GM21717 (cell line): Measurements from ENCODE around the gene CTSC.

Experiments
- ATAC-seq: cut with Tn5 transposase; IDR thresholded peaks from one replicate; pipeline ENCODE4 v1.9.1; 2021; ENCODE audit warnings: mild to moderate bottlenecking, moderate library complexity; ENCODE audit not compliant: unreplicated experiment

The CTSC gene

DNA sequence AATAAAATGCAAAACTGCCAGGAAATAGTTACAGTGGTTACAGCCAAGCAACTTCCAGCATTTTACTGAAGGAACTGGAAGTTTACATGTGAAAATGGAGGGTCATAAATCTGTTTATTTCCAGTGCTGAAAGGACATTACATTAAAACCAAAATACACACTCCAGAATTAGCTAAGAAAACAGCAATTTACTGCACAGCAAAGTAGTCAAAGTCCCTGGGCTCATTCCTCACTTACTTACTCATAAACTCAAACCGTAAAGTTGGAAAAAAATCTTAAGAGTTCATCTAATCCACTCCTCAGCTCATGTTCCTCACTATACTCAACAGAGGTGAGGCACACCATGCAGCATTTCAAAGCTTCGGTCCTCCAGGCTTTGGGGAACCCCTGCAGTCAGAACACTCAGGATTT is 17.4 kb downstream of the CTSC start:
- ATAC-seq = no peak

DNA sequence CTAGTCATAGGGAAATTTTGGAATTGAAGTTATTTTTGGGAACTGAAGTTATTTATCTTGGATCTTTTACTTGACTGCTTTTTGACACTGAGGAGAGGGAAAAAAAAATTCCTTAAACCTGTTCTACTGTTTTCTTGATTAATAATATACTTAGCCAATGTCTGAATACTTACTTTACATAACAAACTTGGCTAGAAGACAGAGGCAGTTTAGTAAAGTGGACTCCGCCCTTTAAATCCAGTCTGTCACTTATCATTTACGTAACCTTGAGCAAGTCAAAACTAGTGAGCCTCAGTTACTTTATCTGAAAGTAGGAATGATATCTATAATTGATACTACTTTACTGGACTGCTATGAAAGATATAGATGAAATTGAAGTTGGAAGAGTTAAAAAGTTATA is 19.5 kb downstream of the CTSC start:
- ATAC-seq = no peak

DNA sequence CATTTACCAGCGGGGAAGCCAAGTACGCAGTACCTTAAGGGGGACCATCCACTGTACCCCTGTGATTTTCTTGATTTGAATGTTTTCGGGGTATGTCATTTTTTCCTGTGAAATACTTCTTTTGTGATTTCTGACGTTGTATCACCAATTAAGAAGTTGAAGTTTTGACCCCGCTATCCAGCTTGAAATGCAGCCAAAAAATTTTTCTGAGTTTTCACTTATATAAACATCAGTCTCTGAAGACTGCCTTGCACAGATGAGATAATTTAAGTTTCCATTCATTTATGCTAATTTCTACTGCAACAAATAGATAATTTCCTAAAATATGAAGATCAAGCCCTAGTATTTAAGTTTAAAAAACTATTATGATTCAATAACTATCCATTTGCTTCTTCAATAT is 20.0 kb downstream of the CTSC start:
- no peak for ATAC-seq

DNA sequence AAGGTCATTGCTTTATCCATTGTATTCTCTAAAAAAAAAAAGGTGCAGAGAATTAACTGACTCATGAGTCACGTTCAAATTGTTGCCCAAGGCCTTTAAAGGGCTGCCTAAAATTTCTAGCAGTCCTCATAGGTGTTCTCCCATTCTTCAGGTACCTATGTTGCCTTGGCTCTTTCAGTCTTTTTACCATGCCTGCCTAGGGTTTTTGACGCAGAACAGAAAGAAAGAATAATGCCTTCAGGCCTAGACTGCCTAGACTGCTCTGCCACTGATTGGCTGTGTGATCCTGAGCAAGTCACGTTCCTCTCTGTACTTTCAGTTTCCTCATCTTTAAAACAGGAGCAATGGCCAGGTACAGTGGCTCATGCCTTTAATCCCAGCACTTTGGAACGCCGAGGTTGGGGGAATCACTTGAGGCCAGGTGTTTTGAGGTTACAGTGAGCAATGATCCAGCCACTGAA is 21.5 kb downstream of the CTSC start:
- ATAC-seq = no peak

DNA sequence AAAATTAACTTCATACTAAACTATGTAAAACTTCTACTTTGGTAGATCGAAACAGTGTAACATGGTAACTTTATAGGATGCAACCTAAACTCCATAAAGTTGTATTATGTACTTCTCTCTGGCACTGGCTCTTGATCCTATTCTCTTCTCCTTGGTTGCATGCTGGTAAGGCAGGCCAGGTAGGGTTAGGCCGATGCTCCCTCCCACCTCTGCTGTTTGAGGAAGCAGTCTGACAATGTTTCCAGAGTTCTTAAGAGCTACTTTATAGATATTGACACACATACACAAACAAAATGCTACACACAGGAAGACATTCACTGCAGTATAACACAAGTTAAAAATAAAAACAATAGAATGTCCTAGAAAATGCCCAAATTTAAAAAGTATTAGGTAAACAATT is 22.5 kb downstream of the CTSC start:
- ATAC-seq = no peak

DNA sequence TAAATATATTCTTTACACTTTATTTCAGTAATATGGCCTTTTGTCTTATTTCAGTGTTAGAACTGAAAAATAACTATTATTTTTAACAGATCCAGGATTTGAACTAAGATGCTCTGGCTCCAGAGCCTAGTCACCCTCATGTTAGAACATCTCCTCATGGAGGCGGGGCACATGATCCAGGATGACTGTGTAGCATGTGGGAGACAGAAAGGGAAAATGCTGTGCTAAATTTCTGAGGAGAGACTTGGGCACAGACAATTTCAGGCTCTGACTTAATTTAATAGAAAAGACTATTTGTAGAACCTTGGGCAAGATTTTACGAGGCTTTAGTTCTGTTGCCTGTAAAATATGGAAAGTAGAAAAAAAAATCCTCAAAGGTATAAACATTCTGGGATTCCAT is 24.1 kb downstream of the CTSC start:
- ATAC-seq = no peak

DNA sequence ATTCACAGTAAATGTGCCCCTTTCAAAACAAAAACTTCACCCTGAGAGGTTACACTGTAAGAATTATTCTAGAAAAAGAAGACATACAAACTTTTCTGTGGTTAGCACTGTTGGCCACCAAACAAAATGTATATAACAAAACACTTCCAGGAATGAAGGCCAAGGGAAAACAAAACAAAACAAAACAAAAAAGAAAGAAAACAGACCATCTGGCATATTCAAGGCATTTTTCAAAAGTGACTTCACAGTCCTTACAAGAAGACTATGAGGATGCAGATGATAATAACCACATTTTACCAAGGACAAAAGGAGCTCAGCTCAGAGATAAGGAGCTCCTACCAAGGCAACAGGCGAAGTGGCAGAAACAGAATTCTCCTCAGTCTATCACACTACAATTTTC is 24.9 kb downstream of the CTSC start:
- no peak for ATAC-seq

DNA sequence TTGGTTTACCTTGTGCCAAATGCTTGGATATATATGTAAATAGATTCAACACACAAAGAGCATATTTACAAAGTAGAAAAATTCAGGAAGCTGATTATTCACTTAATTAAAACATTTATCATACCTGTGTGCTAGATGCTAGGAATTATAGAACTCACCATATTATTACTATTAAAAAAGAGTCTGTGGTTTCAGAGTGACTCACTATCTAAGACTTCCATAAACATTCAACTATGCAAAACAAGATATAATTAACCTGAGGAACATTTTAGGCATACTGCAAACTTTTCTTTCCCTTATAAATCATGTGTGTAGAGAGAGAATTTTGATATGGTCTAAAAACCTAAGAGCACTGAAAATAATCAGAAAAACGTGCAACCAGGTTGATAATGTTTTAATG is 27.3 kb downstream of the CTSC start:
- no peak for ATAC-seq

DNA sequence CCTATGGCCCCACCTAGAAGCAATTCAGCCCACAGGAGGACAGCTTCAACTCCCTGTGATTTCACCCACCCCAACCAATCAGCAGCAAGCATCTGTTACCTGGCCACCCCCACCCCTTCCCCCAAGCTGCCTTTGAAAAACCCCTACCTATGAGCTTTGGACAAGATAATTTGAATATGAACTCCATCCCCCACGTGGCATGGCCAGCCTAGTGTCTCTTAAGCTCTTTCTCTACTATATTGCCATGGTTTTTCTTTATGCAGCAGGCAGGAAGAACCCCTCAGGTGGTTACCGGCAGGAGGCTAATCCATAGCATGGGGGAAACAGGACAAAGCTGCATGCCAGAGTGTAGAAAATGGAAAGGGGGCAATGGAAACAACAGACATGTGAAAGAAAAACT is 29.0 kb downstream of the CTSC start:
- no peak for ATAC-seq

DNA sequence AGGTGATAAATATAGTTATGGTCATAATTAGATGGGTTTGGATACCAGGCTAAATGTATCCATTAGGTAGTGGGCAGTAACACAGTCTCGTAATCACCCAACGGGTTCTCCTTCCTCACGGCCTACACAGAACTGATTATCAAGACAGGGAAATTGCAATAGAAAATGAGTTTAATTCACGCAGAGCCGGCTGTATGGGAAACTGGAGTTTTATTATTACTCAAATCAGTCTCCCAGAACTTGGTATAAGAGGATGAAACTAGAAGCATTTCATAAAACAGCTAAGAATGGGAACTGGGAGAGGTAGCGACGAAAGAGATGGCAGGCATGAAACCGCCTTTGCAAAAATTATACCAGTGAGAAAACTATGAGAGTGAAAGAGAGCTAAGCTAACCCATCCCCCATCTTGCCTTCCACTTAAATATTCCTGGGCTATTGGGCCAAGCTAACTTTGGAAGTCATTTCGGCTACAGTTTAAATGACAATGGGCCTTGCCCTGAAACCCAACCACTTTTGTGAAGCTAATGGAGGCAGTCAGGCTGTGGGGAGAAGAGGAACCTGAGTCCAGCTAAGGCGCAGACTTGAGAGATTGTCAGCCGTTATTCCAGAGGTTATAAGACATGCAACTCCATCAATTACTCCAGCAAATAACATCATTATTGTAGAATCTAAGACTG is 29.6 kb downstream of the CTSC start:
- peak; percentile 61 for ATAC-seq

DNA sequence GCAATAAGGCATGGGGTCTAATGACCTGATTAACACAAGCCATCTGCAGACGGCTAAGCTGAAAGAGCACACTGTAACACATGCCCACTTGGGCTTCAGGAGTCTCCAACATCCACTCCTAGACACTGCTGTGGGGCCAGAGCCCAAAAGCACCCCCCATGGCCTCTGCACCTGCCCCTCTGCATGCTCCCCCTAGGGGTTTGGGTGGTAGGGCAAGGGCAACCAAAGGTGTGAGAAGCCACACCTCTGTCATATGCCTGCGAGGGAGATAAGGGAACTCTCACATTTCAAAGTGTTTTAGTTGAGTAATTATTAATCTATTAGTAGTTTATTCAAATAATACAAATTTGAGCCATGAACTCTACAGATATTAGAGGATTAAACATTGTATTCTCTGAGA is 30.8 kb downstream of the CTSC start:
- ATAC-seq = no peak

DNA sequence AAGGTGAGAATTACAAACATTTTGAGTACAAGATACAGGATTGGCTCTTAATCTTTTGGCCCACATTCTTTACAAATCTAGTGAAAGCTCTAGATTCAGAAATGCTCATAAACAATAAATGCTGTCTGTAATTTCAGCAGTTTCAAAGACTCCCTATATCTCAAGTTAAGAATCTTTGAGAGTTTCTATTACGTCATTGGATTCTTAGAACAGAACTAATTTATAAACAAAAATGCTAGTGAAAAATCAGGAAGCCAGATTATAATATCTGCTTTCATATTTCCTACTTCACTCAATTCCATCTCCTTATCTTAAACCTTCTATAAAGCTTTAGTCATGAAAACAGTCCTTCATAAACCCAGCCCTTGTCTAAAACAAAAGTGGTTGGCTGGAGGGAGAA is 32.1 kb downstream of the CTSC start:
- no peak for ATAC-seq

DNA sequence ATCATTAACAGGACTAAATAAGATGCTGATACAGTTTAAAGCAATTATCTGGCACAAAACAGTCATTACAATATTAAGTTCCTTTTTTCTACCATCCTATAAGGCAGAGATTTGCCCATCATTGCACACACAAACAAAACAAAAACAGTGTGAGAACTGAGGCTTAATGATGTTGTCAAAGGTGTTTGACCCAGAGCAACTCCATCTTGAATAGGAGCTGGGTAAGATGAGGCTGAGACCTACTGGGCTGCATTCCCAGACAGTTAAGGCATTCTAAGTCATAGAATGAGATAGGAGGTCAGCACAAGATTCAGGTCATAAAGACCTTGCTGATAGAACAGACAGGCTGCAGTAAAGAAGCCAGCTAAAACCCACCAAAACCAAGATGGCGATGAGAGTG is 33.2 kb downstream of the CTSC start:
- ATAC-seq = no peak

DNA sequence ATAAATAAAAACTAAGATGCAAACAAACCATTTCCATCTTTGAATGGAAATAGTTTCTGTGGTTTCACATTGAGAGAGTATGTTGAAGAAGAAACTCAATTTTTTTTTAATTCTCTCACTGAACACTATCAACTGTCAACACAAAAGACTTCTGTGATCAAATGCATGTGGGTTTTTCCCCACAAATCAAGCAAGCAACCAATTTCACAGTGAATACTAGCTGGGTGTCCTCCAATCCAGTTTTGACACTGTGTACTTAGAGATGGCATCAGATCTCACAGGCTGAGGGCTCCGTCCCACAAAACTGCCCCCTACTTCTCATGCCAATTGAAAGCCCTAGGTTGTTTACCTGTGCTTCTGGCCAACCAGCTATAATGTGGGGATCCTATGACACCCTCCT is 34.5 kb downstream of the CTSC start:
- no peak for ATAC-seq

DNA sequence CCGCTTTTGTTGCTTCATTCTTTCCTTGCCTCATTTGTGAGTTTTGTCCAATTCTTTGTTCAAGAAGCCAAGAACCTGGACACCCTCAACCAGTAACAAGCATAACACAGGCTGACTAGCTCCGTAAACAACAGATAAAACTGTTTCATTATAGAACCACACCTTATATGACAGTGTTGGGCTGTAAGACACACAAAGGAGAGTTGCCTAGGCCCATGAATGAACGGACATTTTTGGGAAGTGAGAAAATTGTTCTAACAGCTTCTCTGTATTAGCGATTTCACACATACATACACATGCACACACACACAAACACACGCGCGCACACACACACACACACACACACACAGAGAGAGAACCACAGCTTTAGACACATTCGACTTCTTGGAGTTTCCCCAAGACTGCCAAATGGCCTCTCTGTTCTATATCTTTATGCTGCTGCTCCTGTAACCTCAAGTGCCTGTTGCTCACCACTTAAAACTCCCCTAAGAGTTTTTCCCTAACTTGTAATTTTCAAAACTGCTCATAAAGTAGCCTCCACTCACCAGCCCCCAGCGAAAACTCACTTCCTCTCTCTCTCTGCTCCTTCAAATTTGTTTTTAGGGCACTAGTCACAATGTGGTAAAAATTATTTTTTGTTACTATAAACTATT is 35.9 kb downstream of the CTSC start:
- ATAC-seq = peak; percentile 61

DNA sequence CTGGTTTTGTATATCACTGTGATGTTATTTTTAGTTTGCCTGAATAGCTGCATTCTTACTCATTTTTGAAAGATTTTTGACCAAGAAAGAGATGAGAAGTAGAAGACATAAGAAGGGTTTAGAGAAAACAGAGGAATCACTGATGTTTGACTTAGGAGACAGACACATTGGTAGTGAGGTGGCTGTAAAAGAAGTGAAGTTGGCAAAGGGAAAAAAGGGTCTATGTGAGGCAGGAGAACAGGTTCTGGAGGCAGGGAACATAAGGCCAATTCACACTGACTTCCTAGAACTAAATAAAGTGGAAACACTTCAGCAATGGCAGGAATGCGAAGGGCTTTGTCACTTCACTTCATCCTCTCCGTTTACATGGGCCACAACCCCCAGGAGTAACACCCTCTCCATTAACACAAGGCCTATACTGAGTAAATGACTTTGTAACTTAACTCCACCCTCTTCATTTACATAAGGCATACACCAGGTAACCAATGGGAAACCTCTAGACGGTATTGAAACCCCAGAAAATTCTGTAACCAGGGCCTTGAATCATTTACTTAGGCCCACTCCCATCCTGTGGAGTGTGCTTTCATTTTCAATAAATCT is 36.5 kb downstream of the CTSC start:
- ATAC-seq = peak; percentile 78

DNA sequence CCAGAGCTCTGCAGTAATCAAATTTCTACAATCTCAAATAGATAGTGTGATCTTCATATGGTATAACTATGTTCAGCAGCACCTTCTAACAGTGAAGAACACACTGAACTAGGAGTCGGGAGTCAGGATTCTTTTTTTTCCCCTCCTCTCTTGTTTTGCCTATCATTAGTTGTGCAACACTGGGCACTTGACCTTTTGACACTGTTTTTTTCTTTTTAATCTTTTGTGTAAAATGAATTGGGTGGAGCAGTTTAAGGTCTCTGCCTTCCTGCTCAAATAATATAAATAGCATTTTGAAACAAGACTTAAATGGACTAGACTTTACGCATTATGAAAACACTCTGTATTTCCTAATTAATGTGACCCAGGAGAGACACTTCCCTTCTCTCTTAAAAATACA is 39.7 kb downstream of the CTSC start:
- ATAC-seq = no peak

DNA sequence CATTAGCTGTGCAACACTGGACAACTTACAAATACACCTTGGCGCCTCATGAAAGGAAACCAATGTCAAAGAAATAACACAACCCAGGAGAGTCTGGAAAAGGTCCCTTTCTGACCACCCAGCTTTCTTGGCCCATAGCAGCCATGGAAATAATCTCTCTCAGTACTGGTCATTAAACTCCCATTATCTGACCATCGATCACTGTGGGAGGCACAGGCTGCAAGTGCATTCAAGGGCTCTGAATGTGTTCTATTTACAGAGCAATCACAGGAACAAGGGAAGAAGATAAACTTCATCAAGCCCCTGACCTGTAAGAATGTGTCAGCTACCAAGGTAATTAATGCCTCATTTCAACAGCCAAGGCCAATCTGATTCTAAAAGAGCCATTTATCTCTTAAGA is 40.1 kb downstream of the CTSC start:
- ATAC-seq = no peak

DNA sequence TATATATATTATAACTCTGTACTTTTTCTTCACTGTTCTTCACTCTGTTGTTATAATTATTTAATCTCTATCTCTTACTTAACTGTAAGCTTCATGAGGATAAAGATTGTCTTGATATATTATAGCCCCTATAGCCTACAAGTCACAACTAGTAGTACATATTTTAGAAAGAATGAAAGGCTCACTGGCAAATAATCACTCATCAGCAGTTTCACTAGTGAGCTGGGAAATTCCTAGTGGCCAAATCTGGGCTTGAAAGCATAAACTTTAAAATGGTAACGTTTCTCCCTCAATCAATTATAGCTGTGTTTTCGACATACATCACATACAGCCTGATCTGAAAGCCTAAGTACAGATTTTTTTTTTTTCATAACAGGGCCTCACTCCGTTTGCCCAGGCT is 42.5 kb downstream of the CTSC start:
- no peak for ATAC-seq

DNA sequence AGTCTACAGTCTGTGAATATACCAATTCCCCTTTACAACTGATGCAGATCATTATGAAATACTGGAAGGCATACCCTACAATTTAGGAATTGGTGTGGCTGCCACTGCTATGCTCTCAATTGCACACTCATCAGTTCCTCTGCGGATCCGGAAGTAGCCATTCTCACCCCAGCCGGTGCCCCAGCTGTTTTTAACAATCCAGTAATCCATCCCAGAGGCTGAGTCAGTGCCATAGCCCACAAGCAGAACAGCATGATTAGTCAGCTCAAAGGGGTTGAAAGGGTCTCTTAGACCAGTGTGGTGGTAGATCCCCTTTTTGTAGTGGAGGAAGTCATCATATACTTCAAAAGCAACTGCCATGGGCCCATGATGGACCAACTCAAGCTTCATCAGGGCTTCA is 43.6 kb downstream of the CTSC start:
- no peak for ATAC-seq

DNA sequence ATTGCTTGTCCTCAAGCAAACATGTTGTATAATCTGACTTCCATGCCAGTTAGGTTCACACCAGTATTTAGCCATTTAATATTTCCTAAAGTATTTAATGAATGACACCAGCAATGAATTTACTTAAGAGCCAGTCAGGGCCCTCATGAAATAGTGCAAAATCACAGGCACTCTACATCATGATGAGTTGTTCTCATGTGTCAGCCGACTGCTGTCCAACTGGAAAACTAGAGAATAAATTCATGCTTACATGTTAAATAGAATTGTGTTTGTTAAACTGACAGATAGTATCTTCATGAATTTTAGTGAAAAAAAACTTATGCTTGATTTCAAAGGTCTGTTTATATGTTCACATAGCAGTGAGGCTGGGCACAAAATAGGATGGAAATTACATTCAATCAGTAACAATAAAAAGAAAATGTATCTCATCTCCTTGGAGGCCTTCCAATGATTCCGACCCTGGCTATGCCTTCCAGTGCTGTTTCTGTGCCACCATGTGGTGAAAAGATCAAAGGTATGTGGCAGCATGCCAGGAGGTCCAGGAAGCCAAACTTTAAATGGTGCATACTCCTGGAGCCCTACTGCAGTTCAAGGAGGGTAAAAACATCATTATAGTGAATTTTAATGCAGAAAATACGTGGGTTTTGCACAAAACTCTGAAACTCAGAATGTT is 45.2 kb downstream of the CTSC start:
- no peak for ATAC-seq

DNA sequence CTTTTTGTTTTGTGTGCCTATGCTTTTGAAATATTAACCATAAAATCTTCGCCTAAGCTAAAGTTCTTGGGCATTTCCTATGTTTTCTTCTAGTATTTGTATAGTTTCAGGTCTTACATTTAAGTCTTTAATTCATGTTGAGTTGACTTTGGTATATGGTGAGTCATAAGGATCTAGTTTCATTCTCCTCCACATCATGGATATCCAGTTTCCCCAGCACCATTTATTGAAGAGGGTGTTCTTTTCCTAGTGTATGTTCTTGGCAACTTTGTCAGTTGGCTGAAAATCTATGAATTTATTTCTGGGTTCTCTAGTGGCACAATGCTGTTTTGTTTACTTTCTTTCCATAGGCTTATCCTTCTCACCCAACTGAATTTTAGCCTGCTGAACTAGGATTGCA is 49.0 kb downstream of the CTSC start:
- ATAC-seq = no peak
